ENCODE measurements around the gene SORL1-AS1.
"Not testable (repeated sequence)": the region's sequence is repeated elsewhere in the genome, so short reads cannot be mapped to it uniquely, and the experiment has no call there.

Gene SORL1-AS1

GRCh38 chr11:121427400-121427744, 25.4 kb downstream of the SORL1-AS1 start:
- no peak for DNase-seq (ENCODE audit: low read depth)

GRCh38 chr11:121426476-121427399, 26.0 kb downstream of the SORL1-AS1 start:
- DNase-seq (ENCODE audit: low read depth) = no peak

- DNase-seq (ENCODE audit: low read depth) = no peak
These were observed 26.9 kb downstream of the SORL1-AS1 start for GRCh38 chr11:121425828-121426227.

- no peak for DNase-seq (ENCODE audit: low read depth)
These were observed 30.1 kb downstream of the SORL1-AS1 start for GRCh38 chr11:121422675-121423074.

- no peak for DNase-seq (ENCODE audit: low read depth)
These were observed 31.4 kb downstream of the SORL1-AS1 start for GRCh38 chr11:121421149-121421901.

- DNase-seq (ENCODE audit: low read depth) = no peak
These were observed 32.4 kb downstream of the SORL1-AS1 start for GRCh38 chr11:121420398-121420797.

- no peak for DNase-seq (ENCODE audit: low read depth)
These were observed 32.9 kb downstream of the SORL1-AS1 start for GRCh38 chr11:121419836-121420235.

GRCh38 chr11:121418625-121419114, 34.1 kb downstream of the SORL1-AS1 start:
- DNase-seq (ENCODE audit: low read depth) = no peak

- no peak for DNase-seq (ENCODE audit: low read depth)
These were observed 35.2 kb downstream of the SORL1-AS1 start for GRCh38 chr11:121417607-121418006.

- DNase-seq (ENCODE audit: low read depth) = no peak
These were observed 35.7 kb downstream of the SORL1-AS1 start for GRCh38 chr11:121417055-121417551.

- no peak for DNase-seq (ENCODE audit: low read depth)
These were observed 36.9 kb downstream of the SORL1-AS1 start for GRCh38 chr11:121415856-121416255.

- no peak for DNase-seq (ENCODE audit: low read depth)
These were observed 38.4 kb downstream of the SORL1-AS1 start for GRCh38 chr11:121414141-121414913.

- DNase-seq (ENCODE audit: low read depth) = no peak
These were observed 39.9 kb downstream of the SORL1-AS1 start for GRCh38 chr11:121412711-121413415.

- no peak for DNase-seq (ENCODE audit: low read depth)
These were observed 40.7 kb downstream of the SORL1-AS1 start for GRCh38 chr11:121412000-121412587.

- DNase-seq (ENCODE audit: low read depth) = not testable (repeated sequence)
These were observed 41.4 kb downstream of the SORL1-AS1 start for GRCh38 chr11:121411330-121411729.

- DNase-seq (ENCODE audit: low read depth) = not testable (repeated sequence)
These were observed 42.7 kb downstream of the SORL1-AS1 start for GRCh38 chr11:121410041-121410440.

- DNase-seq (ENCODE audit: low read depth) = no peak
These were observed 43.9 kb downstream of the SORL1-AS1 start for GRCh38 chr11:121408830-121409229.

- DNase-seq (ENCODE audit: low read depth) = no peak
These were observed 46.5 kb downstream of the SORL1-AS1 start for GRCh38 chr11:121406291-121406690.

GRCh38 chr11:121405646-121406045, 47.1 kb downstream of the SORL1-AS1 start:
- DNase-seq (ENCODE audit: low read depth) = no peak

- DNase-seq (ENCODE audit: low read depth) = no peak
These were observed 58.0 kb downstream of the SORL1-AS1 start for GRCh38 chr11:121394785-121395184.

- no peak for DNase-seq (ENCODE audit: low read depth)
These were observed 58.9 kb downstream of the SORL1-AS1 start for GRCh38 chr11:121393855-121394254.
